GM12878 (cell line): ENCODE results near the gene TRAPPC3. TPM values are rescaled to one million over a fixed set of nuclear protein-coding genes. Genes with fewer than 3 reads are reported as not detected.

Source experiments
- ATAC-seq: fragments of 200-7000 bp; cut with Tn5 transposase; 3 replicates; pipeline ENCODE4 v1.9.1; 2020; ENCODE audit warnings: mild to moderate bottlenecking, moderate library complexity
- BruUV-seq: library from RNA; stranded (reverse); fragments of 400-500 nt; replicated peaks from 2 replicates; lab custom pipeline; 2021; lab: Mats Ljungman, UMichigan
- CTCF ChIA-PET: fragments of 300-600 bp; sonication (Branson Sonifier 250); formaldehyde crosslinking; extraction: SDS; loops from one replicate; lab custom pipeline; 2021; ENCODE audit warnings: inconsistent platforms; lab: Yijun Ruan, JAX
- POLR2A ChIA-PET: fragments of 350-600 bp; formaldehyde crosslinking; extraction: SDS; loops from one replicate; lab custom pipeline; 2021; ENCODE audit warnings: inconsistent platforms; lab: Charles Lee
- RAD21 ChIA-PET: fragments of 300-600 bp; sonication (Branson Sonifier 250); formaldehyde crosslinking; loops from one replicate; lab custom pipeline; 2023; ENCODE audit warnings: antibody characterized with exemption; ENCODE audit not compliant: unreplicated experiment; lab: Charles Lee
- SMC1A ChIA-PET: fragments of 300-600 bp; sonication (Branson Sonifier 250); formaldehyde crosslinking; loops from one replicate; lab custom pipeline; 2023; ENCODE audit not compliant: unreplicated experiment, uncharacterized antibody; lab: Charles Lee
- DNase-seq: peaks from one replicate; pipeline ENCODE4 v3.0.0-alpha.2; 2011; ENCODE audit warnings: low read depth, low spot score
- FAIRE-seq: peaks from 3 replicates; lab custom pipeline; 2011; peaks lifted over from hg19 to GRCh38; lab: Jason Lieb, UNC
- H2AFZ ChIP-seq: 2 replicates; pipeline ENCODE4 v1.6.0; 2011; ENCODE audit warnings: low read depth, low read length, control low read depth; ENCODE audit not compliant: control insufficient read depth
- H3K27ac ChIP-seq: 2 replicates; pipeline ENCODE4 v1.5.1; 2011; ENCODE audit warnings: control low read depth; ENCODE audit not compliant: control insufficient read depth, insufficient read depth
- H3K27me3 ChIP-seq, 2 experiments: replicated peaks in 1 of 2; 2 replicates each; pipeline versions ENCODE4 v1.6.0 to v1.6.1; 2011; ENCODE audit warnings: low read length in 1 of 2; ENCODE audit not compliant: control insufficient read depth in 2 of 2, insufficient read depth in 2 of 2
- H3K36me3 ChIP-seq, 2 experiments: 2 replicates each; pipeline ENCODE4 v1.5.1; 2011; ENCODE audit warnings: low read length in 1 of 2; ENCODE audit not compliant: control insufficient read depth in 2 of 2, insufficient read depth in 2 of 2
- H3K4me1 ChIP-seq: 2 replicates; pipeline ENCODE4 v1.6.1; 2011; ENCODE audit warnings: mild to moderate bottlenecking, low read length, moderate library complexity, mixed read lengths; ENCODE audit not compliant: control insufficient read depth, insufficient read depth
- H3K4me2 ChIP-seq: 2 replicates; pipeline ENCODE4 v1.6.0; 2011; ENCODE audit warnings: control low read depth; ENCODE audit not compliant: control insufficient read depth, insufficient read depth
- H3K4me3 ChIP-seq: fragments of 200-600 bp; sonication (generic); 2 replicates; pipeline ENCODE4 v1.5.1; 2016
- H3K79me2 ChIP-seq: 2 replicates; pipeline ENCODE4 v1.6.0; 2011; ENCODE audit warnings: low read length; ENCODE audit not compliant: control insufficient read depth, insufficient read depth
- H3K9ac ChIP-seq: 2 replicates; pipeline ENCODE4 v1.8.0; 2011; ENCODE audit warnings: low read length, control low read depth, mixed read lengths; ENCODE audit not compliant: control insufficient read depth, insufficient read depth
- H3K9me3 ChIP-seq: replicated peaks from 3 replicates; pipeline ENCODE4 v1.5.1; 2011; ENCODE audit warnings: mild to moderate bottlenecking, low read length; ENCODE audit not compliant: control insufficient read depth, insufficient read depth
- H4K20me1 ChIP-seq: 2 replicates; pipeline ENCODE4 v1.6.0; 2011; ENCODE audit not compliant: control insufficient read depth, insufficient read depth
- ATF7 ChIP-seq: fragments of 450-650 bp; IDR thresholded peaks from 2 replicates; pipeline ENCODE4 v1.6.1; 2016; ENCODE audit warnings: low read depth, mild to moderate bottlenecking
- BMI1 ChIP-seq: fragments of 450-650 bp; IDR thresholded peaks from 2 replicates; pipeline ENCODE4 v1.6.1; 2016; ENCODE audit warnings: mild to moderate bottlenecking, moderate library complexity, borderline replicate concordance
- GATAD2B ChIP-seq: fragments of 450-650 bp; conservative IDR thresholded peaks from 2 replicates; pipeline ENCODE4 v1.6.1; 2017; ENCODE audit warnings: low read depth, mild to moderate bottlenecking, moderate library complexity
- JUND ChIP-seq: IDR thresholded peaks from 2 replicates; pipeline ENCODE4 v1.6.1; 2012; ENCODE audit warnings: low read depth, mild to moderate bottlenecking, low read length, improper control_type of control experiment, moderate library complexity
- MYC ChIP-seq: IDR thresholded peaks from 2 replicates; pipeline ENCODE4 v1.6.1; 2011; ENCODE audit warnings: mild to moderate bottlenecking, low read length, moderate library complexity, inconsistent platforms; ENCODE audit not compliant: insufficient read depth, insufficient replicate concordance, insufficient read length, severe bottlenecking
- NFIC ChIP-seq: IDR thresholded peaks from 2 replicates; pipeline ENCODE4 v1.6.1; 2012; ENCODE audit warnings: low read depth, mild to moderate bottlenecking, inconsistent platforms, low read length, moderate library complexity
- NFYA ChIP-seq: IDR thresholded peaks from 2 replicates; pipeline ENCODE4 v1.6.1; 2011; ENCODE audit warnings: low read depth, mild to moderate bottlenecking, low read length, improper control_type of control experiment, borderline replicate concordance
- RELA ChIP-seq: fragments of 450-650 bp; IDR thresholded peaks from 2 replicates; pipeline ENCODE4 v1.8.0; 2014; ENCODE audit warnings: borderline replicate concordance; ENCODE audit not compliant: partially characterized antibody
- SMAD1 ChIP-seq: fragments of 450-650 bp; IDR thresholded peaks from 2 replicates; pipeline ENCODE4 v1.6.1; 2018; ENCODE audit warnings: mild to moderate bottlenecking, low read depth; ENCODE audit not compliant: partially characterized antibody
- STAT3 ChIP-seq: IDR thresholded peaks from 2 replicates; pipeline ENCODE4 v1.6.1; 2011; ENCODE audit warnings: low read depth, low read length, improper control_type of control experiment
- ZSCAN29 ChIP-seq: fragments of 450-650 bp; IDR thresholded peaks from 2 replicates; pipeline ENCODE4 v1.6.1; 2017; ENCODE audit warnings: mild to moderate bottlenecking, moderate library complexity
- ZZZ3 ChIP-seq: IDR thresholded peaks from 2 replicates; pipeline ENCODE4 v1.6.1; 2011; ENCODE audit warnings: low read depth; ENCODE audit not compliant: control insufficient read depth, insufficient read length
- WGBS: methylation state at CpG from one replicate; pipeline ENCODE4 v1.1.6; 2016; ENCODE audit warnings: low lambda C conversion rate; ENCODE audit not compliant: insufficient replicate concordance, insufficient coverage; ENCODE audit errors: missing lambda C conversion rate; 5-methylcytosine and 5-hydroxymethylcytosine counted together
- in situ Hi-C: fragments of 300-500 bp; cut with MboI; formaldehyde crosslinking; loops from 9 replicates; pipeline ENCODE4 v1.14.3; 2018; ENCODE audit warnings: mixed read lengths
- intact Hi-C: fragments of 100-400 bp; cut with micrococcal nuclease; formaldehyde crosslinking; loops from one replicate; pipeline ENCODE4 v1.14.2; 2022; ENCODE audit not compliant: unreplicated experiment
- polyA plus RNA-seq, 11 experiments: library from polyadenylated mRNA; depleted of rRNA in 4 of 11; unstranded in 6 of 11; stranded (reverse) in 5 of 11; fragments of >200 nt; fragmentation: Nextera tagmentation in 4 of 11; fragmentation: Illumina TruSeq in 1 of 11; extraction: Ambion mirVana in 4 of 11; extraction: Trizol in 1 of 11; gene quantifications; 1 replicate in 1 of 11; 2 replicates in 10 of 11; pipeline versions ENCODE4 v1.2.1 to v1.2.3, GENCODE V29; 2011 to 2016; ENCODE audit warnings: inconsistent platforms in 2 of 11, missing spikeins in 2 of 11, low read depth in 1 of 11
- total RNA-seq, 4 experiments: library from RNA; depleted of rRNA in 3 of 4; stranded (reverse); fragments of >200 nt in 3 of 4; fragmentation: Illumina TruSeq in 1 of 4; extraction: Trizol in 1 of 4; gene quantifications; 2 replicates each; pipeline versions ENCODE4 v1.2.1 to v1.2.3, GENCODE V29; 2013 to 2021
- TF ChIP-seq, protein P1 (sequence below): fragments of 450-650 bp; IDR thresholded peaks from 2 replicates; pipeline ENCODE4 v1.6.1; 2017; ENCODE audit warnings: mild to moderate bottlenecking
- TF ChIP-seq, protein P2 (sequence below): IDR thresholded peaks from 2 replicates; pipeline ENCODE4 v1.6.1; 2011; ENCODE audit warnings: low read depth, mild to moderate bottlenecking, low read length, moderate library complexity, borderline replicate concordance; ENCODE audit errors: extremely low read depth
- TF ChIP-seq, protein P3 (sequence below): fragments of 450-650 bp; IDR thresholded peaks from 2 replicates; pipeline ENCODE4 v1.6.1; 2016; ENCODE audit warnings: mild to moderate bottlenecking, moderate library complexity, borderline replicate concordance

The TRAPPC3 gene
- total and polyA plus RNA-seq, 10 of the 15 experiments (the other 5 are each of a cell fraction or from before 2014, with no cell fraction given) = 14.7 to 122 (median 70.5) TPM

DNA sequence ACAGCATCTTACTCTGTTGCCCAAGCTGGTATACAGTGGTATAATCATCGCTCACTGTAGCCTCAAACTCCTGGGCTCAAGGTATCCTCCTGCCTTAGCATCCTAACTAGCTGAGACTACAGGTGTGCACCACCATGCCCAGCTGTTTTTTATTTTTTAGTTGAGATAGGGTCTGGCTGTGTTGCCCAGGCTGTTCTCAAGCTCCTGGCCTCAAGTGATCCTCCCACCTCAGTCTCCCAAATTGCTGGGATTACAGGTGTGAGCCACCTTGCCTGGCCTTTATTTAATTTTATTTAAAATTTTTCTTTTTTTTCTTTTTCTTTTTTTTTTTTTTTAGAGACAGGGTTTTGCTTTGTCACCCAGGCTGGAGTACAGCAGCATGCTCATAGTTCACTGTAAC is 15.9 kb upstream of the TRAPPC3 start (continued):
- no peak for TF ChIP-seq GATAD2B
- TF ChIP-seq, protein P1, sequence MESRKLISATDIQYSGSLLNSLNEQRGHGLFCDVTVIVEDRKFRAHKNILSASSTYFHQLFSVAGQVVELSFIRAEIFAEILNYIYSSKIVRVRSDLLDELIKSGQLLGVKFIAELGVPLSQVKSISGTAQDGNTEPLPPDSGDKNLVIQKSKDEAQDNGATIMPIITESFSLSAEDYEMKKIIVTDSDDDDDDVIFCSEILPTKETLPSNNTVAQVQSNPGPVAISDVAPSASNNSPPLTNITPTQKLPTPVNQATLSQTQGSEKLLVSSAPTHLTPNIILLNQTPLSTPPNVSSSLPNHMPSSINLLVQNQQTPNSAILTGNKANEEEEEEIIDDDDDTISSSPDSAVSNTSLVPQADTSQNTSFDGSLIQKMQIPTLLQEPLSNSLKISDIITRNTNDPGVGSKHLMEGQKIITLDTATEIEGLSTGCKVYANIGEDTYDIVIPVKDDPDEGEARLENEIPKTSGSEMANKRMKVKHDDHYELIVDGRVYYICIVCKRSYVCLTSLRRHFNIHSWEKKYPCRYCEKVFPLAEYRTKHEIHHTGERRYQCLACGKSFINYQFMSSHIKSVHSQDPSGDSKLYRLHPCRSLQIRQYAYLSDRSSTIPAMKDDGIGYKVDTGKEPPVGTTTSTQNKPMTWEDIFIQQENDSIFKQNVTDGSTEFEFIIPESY = no peak
- no peak for TF ChIP-seq RELA
- TF ChIP-seq, all 136 proteins: peak for 0

DNA sequence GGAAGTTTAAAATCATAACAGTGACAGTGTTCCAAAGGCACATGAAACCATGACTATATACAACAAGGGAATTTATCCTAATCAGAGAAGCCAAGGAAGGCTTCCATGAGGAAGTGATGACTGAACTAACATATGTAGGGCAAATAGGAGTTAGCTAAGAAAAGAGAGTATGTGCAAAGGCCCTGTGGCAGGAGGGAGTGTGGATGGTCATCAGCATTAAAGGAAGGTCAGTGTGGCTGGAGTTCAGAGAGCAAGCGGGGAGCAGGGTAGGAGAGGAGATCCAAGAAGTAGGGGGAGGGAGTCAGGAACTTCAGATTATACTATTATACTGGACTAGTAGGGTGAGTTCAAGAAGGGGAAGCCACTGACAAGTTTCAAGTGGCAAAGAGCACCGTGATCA is 15.1 kb upstream of the TRAPPC3 start:
- intact Hi-C loops = no loop called here
- H3K9me3 ChIP-seq = no peaks in the 10 kb centered on the region
- ATAC-seq = no peak
- CTCF ChIA-PET = interaction anchor here (2.0 to 7.3 kb wide), 2 partner anchors 14 to 23 kb away, joined by 16 to 136 read pairs; partner anchors contain the start of gene TRAPPC3
- 0 out of 2 replicates have a peak overlapping the region, but pooled peaks have one; percentile 22 for H3K4me3 ChIP-seq
- no peak for FAIRE-seq
- H3K27ac ChIP-seq = no peak overlapping the region; the same call in 1 of the 2 replicates
- POLR2A ChIA-PET = interaction anchor here (0.7 to 1.1 kb wide), 2 partner anchors 11 to 59 kb away, joined by 4 to 12 read pairs; no protein-coding TSS in a partner anchor
- SMC1A ChIA-PET = interaction anchor here (7.3 to 7.5 kb wide), 2 partner anchors 14 to 24 kb away, joined by 67 to 135 read pairs; partner anchors contain the start of gene TRAPPC3
- no peak overlapping the region for H3K9ac ChIP-seq
- no peak for DNase-seq
- in situ Hi-C loops = no loop called here
- RAD21 ChIA-PET = interaction anchor here (1.1 to 6.3 kb wide), 2 partner anchors 13 to 24 kb away, joined by 3 to 146 read pairs; partner anchors contain the start of gene TRAPPC3
- H3K27me3 ChIP-seq = no peaks in the 10 kb centered on the region
- peaks cover 39% of the 10 kb centered on the region for H3K4me1 ChIP-seq
- peaks cover 0 to 3% of the 10 kb centered on the region in 2 experiments; a peak in 2 of 4 replicates for H3K36me3 ChIP-seq
- H2AFZ ChIP-seq = no peak overlapping the region
- no TSS peak for BruUV-seq
- H4K20me1 ChIP-seq = no peaks in the 10 kb centered on the region
- 52% methylated on average over 2 of the region's 2 CpGs for WGBS
- peaks cover 76% of the 10 kb centered on the region for H3K79me2 ChIP-seq
- H3K4me2 ChIP-seq = peak overlapping the region; percentile 7
- TF ChIP-seq, protein P2, sequence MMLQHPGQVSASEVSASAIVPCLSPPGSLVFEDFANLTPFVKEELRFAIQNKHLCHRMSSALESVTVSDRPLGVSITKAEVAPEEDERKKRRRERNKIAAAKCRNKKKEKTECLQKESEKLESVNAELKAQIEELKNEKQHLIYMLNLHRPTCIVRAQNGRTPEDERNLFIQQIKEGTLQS = no peak
- TF ChIP-seq ZZZ3 = no peak
- TF ChIP-seq STAT3 = no peak
- no peak for TF ChIP-seq MYC
- TF ChIP-seq, protein P3, sequence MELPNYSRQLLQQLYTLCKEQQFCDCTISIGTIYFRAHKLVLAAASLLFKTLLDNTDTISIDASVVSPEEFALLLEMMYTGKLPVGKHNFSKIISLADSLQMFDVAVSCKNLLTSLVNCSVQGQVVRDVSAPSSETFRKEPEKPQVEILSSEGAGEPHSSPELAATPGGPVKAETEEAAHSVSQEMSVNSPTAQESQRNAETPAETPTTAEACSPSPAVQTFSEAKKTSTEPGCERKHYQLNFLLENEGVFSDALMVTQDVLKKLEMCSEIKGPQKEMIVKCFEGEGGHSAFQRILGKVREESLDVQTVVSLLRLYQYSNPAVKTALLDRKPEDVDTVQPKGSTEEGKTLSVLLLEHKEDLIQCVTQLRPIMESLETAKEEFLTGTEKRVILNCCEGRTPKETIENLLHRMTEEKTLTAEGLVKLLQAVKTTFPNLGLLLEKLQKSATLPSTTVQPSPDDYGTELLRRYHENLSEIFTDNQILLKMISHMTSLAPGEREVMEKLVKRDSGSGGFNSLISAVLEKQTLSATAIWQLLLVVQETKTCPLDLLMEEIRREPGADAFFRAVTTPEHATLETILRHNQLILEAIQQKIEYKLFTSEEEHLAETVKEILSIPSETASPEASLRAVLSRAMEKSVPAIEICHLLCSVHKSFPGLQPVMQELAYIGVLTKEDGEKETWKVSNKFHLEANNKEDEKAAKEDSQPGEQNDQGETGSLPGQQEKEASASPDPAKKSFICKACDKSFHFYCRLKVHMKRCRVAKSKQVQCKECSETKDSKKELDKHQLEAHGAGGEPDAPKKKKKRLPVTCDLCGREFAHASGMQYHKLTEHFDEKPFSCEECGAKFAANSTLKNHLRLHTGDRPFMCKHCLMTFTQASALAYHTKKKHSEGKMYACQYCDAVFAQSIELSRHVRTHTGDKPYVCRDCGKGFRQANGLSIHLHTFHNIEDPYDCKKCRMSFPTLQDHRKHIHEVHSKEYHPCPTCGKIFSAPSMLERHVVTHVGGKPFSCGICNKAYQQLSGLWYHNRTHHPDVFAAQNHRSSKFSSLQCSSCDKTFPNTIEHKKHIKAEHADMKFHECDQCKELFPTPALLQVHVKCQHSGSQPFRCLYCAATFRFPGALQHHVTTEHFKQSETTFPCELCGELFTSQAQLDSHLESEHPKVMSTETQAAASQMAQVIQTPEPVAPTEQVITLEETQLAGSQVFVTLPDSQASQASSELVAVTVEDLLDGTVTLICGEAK = no peak
- TF ChIP-seq BMI1 = no peak
- TF ChIP-seq SMAD1 = no peak
- no peak for TF ChIP-seq ATF7
- TF ChIP-seq JUND = no peak
- TF ChIP-seq NFYA = no peak
- TF ChIP-seq ZSCAN29 = no peak
- no peak for TF ChIP-seq NFIC
